GM12891 (cell line): ENCODE data around the gene SHROOM4.

Experiments used
- PAX5 ChIP-seq: IDR thresholded peaks from 2 replicates; pipeline ENCODE4 v1.6.1; 2011; ENCODE audit warnings: low read length, moderate library complexity, mild to moderate bottlenecking; ENCODE audit not compliant: insufficient read depth, severe bottlenecking
- POLR2A ChIP-seq: IDR thresholded peaks from 2 replicates; pipeline ENCODE4 v1.6.1; 2011; ENCODE audit warnings: low read depth, low read length, control low read depth
- POLR2AphosphoS5 ChIP-seq: IDR thresholded peaks from 2 replicates; pipeline ENCODE4 v1.6.1; 2011; ENCODE audit warnings: low read depth, low read length, control low read depth
- POU2F2 ChIP-seq: IDR thresholded peaks from 2 replicates; pipeline ENCODE4 v1.6.1; 2011; ENCODE audit warnings: low read depth, mild to moderate bottlenecking, control low read depth, low read length, moderate library complexity
- SPI1 ChIP-seq: IDR thresholded peaks from 2 replicates; pipeline ENCODE4 v1.6.1; 2011; ENCODE audit warnings: low read depth, low read length, control low read depth
- TAF1 ChIP-seq: IDR thresholded peaks from 2 replicates; pipeline ENCODE4 v1.6.1; 2011; ENCODE audit warnings: low read depth, low read length, control low read depth

DNA sequence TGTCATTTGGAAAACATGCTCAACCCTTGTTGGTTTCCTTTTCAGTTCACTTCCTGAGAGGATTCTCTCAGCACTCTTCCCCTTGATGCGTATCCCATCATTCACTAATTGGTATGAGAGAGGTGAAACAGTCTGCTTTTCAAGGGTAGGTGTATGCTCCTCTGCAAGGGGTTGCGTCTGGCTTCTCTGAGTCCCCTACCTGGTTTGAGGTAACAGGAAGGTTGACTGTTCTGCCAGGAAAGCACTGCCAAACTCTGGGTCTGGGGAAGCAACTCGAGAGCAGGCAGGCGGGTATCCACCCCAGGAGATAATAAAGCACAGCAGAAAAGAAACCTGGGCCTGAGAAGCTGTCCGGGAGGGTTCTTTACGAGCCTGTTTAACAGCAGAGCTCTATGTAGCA is 101.2 kb downstream of the SHROOM4 start:
- TF ChIP-seq POLR2AphosphoS5 = no peak
- TF ChIP-seq POLR2A = no peak
- TF ChIP-seq SPI1 = no peak
- no peak for TF ChIP-seq TAF1
- no peak for TF ChIP-seq PAX5
- no peak for TF ChIP-seq POU2F2
